Stimulated activated CD8-positive, alpha-beta memory T cell treated with anti-CD3 and anti-CD28 coated beads, Interleukin-12 subunit alpha, Interleukin-12 subunit beta, amount 100 ng/mL, for 24 hours (primary cell): ENCODE data around the gene PANK2.
"Not testable (repeated sequence)": the region's sequence is repeated elsewhere in the genome, so short reads cannot be mapped to it uniquely, and the experiment has no call there.

Experiments
- DNase-seq: peaks from one replicate; pipeline ENCODE4 v3.0.0-alpha.2; 2020; ENCODE audit errors: extremely low read depth

The PANK2 gene

GRCh38 chr20:3869839-3870634 lies 19.1 kb upstream of the PANK2 start:
- DNase-seq, result no peak

- DNase-seq, result no peak
These were observed 17.5 kb upstream of the PANK2 start for GRCh38 chr20:3871550-3872265.

GRCh38 chr20:3873507-3873906 lies 15.7 kb upstream of the PANK2 start:
- no peak for DNase-seq

GRCh38 chr20:3874194-3874844 lies 14.9 kb upstream of the PANK2 start:
- DNase-seq, result no peak

GRCh38 chr20:3875378-3875974 lies 13.7 kb upstream of the PANK2 start:
- DNase-seq, result no peak

- no peak for DNase-seq
These were observed 13.2 kb upstream of the PANK2 start for GRCh38 chr20:3876000-3876399.

GRCh38 chr20:3876676-3877075 lies 12.5 kb upstream of the PANK2 start:
- DNase-seq, result no peak

GRCh38 chr20:3878921-3879274 lies 10.3 kb upstream of the PANK2 start:
- DNase-seq, result not testable (repeated sequence)

GRCh38 chr20:3885715-3886114 lies 3.5 kb upstream of the PANK2 start:
- DNase-seq, result no peak

DNA sequence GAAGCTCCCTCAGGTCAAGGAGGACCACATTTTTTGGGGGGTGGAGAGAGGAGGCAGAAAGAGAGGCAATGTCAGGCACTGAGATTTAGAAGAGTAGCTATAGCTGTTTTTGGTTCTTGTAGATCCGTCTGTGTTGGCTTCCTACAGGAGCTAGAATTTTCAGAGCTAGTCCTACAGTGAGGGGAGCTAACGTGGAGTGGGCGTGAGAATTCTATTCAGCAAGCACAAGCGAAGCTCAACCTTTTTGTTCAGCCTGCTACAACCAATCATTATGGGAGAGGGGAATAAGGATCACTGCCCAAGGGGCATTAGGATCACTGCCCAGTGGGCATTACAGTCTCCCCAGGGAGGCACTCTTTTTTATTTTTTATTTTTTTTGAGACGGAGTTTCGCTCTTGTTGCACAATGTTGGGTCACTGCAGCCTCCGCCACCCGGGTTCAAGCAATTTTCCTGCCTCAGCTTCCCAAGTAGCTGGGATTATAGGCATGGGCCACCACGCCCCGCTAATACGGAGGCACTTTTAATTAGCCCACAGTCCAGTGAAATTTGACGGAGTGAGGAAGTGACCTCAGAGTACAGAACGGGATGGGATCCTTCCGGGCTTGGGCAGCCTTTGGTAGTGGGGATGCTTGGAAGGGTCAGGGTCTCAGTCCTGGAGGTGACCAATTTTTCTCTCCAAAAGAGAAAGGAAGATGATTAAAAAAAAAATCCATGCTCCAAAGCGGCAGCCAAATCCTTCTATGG lies 1.1 kb upstream of the PANK2 start:
- DNase-seq, result no peak

DNA sequence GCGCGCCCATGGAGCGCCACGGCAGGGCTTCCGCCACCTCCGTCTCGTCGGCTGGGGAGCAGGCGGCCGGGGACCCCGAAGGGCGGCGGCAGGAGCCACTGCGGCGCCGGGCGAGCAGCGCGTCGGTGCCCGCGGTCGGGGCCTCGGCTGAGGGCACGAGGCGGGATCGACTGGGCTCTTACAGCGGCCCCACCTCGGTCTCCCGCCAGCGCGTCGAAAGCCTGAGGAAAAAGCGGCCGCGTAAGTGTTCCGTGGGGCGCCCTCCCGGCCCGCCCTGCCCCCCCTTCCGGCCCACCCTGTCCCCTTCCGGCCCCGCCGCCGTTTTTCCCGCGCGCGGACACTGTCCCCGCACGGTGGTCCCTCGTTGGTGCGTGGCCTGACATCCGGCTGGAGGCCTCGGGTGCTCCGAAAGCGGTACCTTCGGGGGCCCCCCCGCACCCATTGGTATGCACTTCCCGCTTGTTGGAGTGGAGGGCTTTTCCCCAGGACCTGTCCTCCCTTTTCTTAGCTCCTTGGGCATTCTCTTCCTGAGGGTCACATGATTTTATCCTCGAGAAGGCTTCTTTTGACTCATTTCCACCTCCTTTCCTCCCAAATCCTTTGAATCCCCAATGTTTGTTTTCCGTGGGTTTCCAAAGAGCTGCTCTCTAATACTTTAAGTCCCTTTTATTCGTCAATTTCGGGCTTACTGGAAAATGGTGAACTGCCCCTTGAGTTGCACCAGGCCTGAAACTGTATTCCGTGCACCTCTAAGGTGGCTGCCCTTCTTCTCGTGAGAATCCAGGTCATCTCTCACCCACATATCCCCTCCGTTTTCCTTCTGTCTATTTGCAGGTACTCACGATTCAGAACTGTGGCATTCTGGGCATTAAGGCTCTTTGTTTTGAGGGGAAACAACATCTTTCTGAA lies 556 bp downstream of the PANK2 start:
- peak; percentile 9 for DNase-seq

DNA sequence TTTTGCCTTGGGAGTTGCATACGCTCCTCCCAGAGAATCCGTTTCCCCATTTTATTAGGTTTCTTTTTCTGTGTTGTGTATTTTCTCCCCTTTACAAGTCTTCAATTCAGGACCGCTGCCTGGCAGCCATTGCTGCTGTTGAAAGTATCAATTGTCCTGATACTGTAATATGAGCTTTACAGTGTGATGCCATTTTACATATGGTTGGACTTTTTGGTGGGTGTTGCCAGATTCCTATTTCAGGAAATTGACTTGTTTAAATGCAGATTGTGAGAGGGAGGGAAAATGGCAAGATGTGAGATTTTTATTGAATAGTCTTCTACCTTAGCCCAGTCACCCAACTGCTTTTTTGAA lies 1.2 kb downstream of the PANK2 start:
- DNase-seq, result no peak

DNA sequence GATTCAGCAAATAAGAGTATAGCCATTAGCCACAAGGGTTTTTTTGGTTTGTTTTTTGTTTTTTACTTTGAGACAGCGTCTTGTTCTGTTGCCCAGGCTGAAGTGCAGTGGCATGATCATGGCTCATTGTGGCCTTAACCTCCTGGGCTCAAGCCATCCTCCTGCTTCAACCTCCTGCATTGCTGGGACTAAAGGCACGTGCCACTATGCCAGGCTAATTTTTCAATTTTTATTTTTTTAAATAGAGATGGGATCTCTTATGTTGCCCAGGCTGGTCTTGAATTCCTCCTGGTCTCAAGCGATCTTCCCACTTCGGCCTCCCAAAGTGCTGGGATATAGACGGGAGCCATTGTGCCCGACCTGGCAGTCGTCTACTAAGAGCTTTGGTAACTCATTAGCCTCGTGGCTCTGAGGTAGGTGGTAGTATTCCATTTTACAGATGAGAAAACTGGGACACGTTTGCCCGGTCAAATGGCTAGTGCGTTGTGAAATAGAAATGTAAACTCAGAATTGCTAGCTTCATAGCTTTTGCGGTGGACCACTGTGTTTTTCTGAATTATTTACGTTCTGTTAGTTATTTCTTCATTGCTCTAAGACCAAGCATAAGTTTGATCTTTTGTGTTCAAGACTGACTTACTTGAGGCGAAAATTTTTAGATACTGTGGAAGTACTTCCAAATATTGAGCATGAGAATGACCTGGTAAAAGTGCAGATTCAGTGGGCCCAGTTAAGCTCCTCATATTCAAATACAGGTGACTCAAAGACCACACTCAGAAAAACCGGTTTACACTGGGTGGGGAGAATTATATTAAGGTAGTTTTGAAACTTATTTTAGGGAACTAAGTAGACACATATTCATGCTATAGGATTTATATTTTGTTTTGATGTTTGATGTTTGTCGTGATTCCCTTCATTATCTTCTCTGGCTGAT lies 2.1 kb downstream of the PANK2 start:
- no peak for DNase-seq

DNA sequence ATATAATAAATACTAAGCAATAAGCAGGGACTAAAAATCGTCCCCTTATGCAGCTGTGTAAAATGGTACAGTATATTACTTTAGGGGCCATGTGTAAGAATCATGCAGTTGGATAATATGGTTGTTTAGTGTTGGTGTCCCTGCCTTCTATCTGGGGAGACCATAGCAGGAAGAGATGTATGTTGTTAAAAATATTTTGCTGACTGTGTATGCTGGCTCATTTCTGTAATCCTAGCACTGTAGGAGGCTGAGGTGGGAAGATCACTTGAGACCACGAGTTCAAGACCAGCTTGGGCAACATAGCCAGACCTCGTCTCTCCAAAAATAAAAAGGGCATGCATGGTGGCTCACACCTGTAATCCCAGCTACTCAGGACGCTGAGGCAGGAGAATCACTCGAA lies 5.6 kb downstream of the PANK2 start:
- DNase-seq, result no peak

DNA sequence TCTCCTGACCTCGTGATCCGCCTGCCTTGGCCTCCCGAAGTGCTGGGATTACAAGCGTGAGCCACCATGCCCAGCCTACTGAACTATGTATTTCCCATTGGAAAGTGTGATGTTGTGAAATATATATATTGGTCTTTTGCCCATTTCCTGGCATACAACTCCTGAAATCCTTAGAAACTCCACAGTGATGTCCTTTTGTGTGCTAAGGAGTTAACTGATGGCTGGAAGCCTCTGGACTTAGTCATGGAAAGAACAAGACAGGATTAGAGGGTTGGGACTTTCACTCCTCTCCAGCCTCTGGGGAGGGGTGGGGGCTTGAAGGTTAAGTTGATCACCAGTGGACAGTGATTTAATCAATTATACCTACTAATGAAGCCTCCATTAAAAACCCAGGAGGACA lies 7.1 kb downstream of the PANK2 start:
- no peak for DNase-seq

DNA sequence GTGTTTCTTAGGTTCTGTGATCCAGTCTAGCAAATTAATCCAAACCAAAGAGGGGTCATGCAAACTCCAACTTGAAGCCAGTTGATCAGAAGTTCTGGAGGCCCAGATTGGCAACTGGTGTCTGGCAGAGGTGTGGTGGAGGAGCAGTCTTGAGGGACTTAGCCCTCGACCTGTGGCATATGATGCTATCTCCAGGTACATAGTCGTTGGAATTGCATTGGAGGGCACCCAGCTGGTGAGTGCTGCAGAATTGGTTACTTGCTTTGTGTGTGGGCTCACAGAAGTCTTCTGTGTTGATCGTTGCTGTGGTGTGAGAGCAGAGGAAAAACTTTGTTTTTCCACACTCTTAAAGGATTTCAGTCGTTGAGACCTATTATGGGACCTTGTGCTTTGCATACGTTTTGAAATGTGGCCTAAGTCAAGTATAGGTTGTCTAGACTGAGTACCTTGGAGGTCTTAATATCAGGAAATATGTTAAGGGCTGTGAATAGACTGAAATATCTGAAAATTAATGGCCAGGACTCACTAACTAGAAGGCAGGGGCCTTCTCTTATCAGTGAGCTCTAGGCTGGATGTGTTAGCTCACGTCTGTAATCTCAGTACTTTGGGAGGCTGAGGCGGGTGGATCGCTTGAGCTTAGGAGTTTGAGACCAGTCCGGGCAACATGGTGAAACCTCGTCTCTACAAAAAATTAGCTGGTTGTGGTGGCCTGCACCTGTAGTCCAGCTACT lies 7.8 kb downstream of the PANK2 start:
- no peak for DNase-seq

GRCh38 chr20:3898181-3898580 lies 9.0 kb downstream of the PANK2 start:
- DNase-seq, result not testable (repeated sequence)

DNA sequence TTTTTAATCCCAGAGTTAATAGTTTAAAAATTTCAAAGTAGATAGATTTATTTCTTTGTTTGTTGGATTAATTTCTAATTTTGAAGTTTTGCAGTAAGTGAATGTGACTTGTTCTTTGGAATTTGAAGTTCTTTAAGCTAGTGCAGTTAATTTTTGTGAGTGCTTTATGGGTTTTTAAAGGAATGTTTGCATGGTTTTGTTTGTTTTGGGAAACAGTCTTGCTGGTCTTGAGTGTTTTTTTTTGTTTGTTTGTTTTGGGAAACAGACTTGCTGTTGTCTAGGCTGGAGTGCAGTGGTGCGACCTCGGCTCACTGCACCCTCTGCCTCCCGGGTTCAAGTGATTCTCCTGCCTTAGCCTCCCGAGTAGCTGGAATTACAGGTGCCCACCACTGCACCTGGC lies 9.5 kb downstream of the PANK2 start:
- DNase-seq, result no peak

DNA sequence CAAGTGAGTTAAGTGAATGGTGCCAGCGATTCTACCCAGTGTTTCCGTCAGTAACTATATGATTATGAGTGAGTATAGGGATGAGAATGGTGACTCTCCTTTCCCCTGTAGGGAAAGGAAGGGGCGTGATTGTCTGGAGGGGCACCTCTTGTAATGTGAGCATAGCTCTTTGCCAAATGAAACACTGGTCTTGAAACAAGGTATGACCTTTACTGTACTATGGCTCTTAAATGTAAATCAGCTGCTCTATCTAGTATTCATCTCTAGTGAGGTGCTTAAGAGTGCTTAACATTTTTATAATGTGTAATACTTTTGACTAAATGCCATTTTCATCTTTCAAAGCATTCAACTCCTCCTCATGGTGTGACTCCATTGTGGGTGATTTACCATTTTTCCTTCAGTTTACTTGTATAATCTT lies 11.0 kb downstream of the PANK2 start:
- DNase-seq, result no peak
